ENCODE results near the gene MYH2.

Gene MYH2

DNA sequence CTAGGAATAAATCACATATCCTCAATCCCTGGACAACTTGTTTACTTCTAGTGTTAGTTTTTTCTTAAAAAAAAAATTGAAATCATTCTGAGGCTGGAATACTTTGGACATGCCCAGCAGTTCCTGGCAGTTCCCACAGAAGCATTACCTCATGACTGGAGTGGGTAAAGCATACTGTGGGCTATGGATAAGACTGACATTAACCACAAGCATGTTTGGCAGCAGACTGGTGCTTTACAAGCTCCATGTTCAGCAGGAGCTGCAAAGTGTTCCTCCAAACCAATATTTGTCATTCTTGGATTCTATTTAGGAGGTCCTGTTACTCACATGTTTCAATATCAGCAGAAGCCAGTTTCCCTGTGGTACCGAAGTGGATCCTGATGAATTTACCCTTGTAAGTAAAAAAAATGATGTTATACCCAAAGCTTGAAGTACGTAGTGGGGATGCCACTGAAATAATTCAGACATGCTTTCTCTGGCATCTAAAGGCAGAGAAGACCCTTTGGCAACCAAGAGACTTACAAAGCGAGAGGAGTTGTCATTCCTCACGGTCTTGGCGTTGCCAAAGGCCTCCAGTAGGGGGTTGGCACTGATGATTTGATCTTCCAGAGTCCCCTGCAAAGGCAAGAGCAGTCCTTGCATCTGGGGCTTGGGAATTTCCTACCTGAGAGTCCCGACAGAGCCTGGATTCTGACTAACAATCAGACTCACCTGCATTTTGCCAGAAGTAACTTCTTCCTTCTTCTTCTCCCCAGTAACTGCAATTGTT lies 36.0 kb downstream of the MYH2 start:
- H3K9me3 ChIP-seq (ENCODE audit: control insufficient read depth in 1 of 2, low read length in 2 of 2) = no peaks in the 10 kb centered on the region
- H3K4me3 ChIP-seq (ENCODE audit: low read depth in 1 of 2, low read length in 2 of 2) = no peak overlapping the region
- no peaks in the 10 kb centered on the region for H3K27me3 ChIP-seq (ENCODE audit: low read depth, low read length)
- no peaks in the 10 kb centered on the region for H3K36me3 ChIP-seq (ENCODE audit: control insufficient read depth in 1 of 2, insufficient read depth in 2 of 2, low read length in 2 of 2)
- no peaks in the 10 kb centered on the region for H3K4me1 ChIP-seq (ENCODE audit: control insufficient read depth in 1 of 2, insufficient read depth in 2 of 2, low read length in 2 of 2)
- H3K27ac ChIP-seq (ENCODE audit: low read length) = no peak overlapping the region

DNA sequence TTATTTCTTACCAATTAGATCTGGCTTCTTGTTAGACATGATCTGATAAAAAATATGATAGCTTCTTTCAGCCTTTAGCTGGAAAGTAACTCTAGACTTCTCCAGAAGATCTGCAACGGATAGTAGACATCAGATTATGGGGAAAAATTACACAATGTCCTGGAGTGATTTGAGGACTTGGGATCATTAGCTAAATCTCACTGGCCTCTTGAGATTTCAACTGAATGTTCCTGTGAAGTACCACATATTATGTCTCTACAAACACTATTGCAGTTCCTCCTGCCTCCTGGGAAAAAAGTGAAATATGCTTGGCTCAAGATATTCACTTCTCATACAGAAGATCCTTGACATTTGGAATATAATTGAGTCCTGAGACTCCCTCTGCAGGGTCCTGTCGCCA lies 36.6 kb downstream of the MYH2 start:
- H3K4me3 ChIP-seq (ENCODE audit: low read depth in 1 of 2, low read length in 2 of 2) = no peak overlapping the region
- H3K9me3 ChIP-seq (ENCODE audit: control insufficient read depth in 1 of 2, low read length in 2 of 2) = no peaks in the 10 kb centered on the region
- no peaks in the 10 kb centered on the region for H3K4me1 ChIP-seq (ENCODE audit: control insufficient read depth in 1 of 2, insufficient read depth in 2 of 2, low read length in 2 of 2)
- no peaks in the 10 kb centered on the region for H3K36me3 ChIP-seq (ENCODE audit: control insufficient read depth in 1 of 2, insufficient read depth in 2 of 2, low read length in 2 of 2)
- no peaks in the 10 kb centered on the region for H3K27me3 ChIP-seq (ENCODE audit: low read depth, low read length)
- no peak overlapping the region for H3K27ac ChIP-seq (ENCODE audit: low read length)

DNA sequence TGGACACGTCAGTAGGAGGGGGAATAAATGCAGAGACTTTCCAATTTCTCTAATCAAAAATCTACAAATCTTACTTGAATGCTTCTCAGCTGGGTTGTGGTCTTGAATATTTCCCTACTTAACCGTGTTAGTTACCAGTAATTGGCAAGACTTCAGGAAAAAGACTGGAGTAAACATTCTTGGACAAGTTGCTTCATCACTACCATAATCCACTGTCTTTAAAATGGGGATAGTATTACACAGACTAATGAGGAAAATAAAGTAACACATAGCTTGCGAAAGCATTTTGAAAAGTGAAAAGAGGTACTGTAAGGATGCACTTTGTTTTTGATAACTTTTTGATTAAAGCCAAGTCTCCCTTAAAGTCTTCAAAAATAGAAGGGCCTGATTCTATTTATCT lies 49.5 kb downstream of the MYH2 start:
- H3K4me1 ChIP-seq (ENCODE audit: control insufficient read depth in 1 of 2, insufficient read depth in 2 of 2, low read length in 2 of 2) = no peaks in the 10 kb centered on the region
- H3K4me3 ChIP-seq (ENCODE audit: low read depth in 1 of 2, low read length in 2 of 2) = no peak overlapping the region

DNA sequence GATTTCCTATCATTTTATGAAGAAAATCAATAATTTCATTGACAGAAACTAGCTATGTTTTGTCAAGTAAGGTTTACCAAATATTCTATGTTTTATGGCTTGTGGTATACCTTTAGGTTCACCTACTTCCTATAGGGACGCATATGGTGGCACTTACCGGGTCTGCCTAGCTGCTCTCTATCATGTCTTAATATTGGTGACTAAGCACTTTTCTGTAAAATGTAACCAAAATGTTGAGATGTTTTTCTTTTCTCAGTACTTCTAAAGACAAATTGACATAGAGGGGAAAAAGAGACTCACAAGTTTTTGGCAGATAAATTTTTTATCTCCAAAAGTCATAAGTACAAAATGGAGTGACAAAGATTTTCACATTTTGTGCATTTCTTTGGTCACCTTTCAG lies 57.5 kb downstream of the MYH2 start:
- Histone ChIP-seq H3K27ac (ENCODE audit: low read length) (no peak overlapping the region), H3K4me1 (ENCODE audit: control insufficient read depth in 1 of 2, insufficient read depth in 2 of 2, low read length in 2 of 2) (no peaks in the 10 kb centered on the region), H3K9me3 (ENCODE audit: control insufficient read depth in 1 of 2, low read length in 2 of 2) (peaks cover 6 to 20% of the 10 kb centered on the region in 2 donors), H3K36me3 (ENCODE audit: control insufficient read depth in 1 of 2, insufficient read depth in 2 of 2, low read length in 2 of 2) (no peaks in the 10 kb centered on the region), H3K27me3 (ENCODE audit: low read depth, low read length) (no peaks in the 10 kb centered on the region), H3K4me3 (ENCODE audit: low read depth in 1 of 2, low read length in 2 of 2) (no peak overlapping the region)

More for the DNA sequence above, 49.5 kb downstream of the MYH2 start:
- no peaks in the 10 kb centered on the region for H3K36me3 ChIP-seq (ENCODE audit: control insufficient read depth in 1 of 2, insufficient read depth in 2 of 2, low read length in 2 of 2)
- H3K27ac ChIP-seq (ENCODE audit: low read length) = no peak overlapping the region
- H3K27me3 ChIP-seq (ENCODE audit: low read depth, low read length) = no peaks in the 10 kb centered on the region
- no peaks in the 10 kb centered on the region for H3K9me3 ChIP-seq (ENCODE audit: control insufficient read depth in 1 of 2, low read length in 2 of 2)

DNA sequence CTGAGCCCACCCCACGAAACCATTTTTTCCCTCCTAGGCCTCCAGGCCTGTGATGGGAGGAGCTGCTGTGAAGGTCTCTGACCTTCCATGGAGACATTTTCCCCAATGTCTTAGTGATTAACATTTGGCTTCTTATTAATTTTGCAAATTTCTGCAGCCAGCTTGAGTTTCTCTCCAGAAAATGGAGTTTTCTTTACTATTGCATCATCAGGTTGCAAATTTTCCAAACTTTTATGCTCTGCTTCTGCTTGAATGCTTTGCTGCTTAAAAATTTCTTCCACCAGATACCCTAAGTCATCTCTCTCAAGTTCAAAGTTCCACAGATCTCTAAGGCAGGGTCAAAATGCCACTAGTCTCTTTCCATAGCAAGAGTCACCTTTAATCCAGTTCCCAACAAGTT lies 67.2 kb downstream of the MYH2 start:
- Histone ChIP-seq H3K4me3 (ENCODE audit: low read depth in 1 of 2, low read length in 2 of 2) (no peak overlapping the region), H3K9me3 (ENCODE audit: control insufficient read depth in 1 of 2, low read length in 2 of 2) (peaks cover 0 to 8% of the 10 kb centered on the region in 2 donors), H3K27me3 (ENCODE audit: low read depth, low read length) (no peaks in the 10 kb centered on the region), H3K27ac (ENCODE audit: low read length) (no peak overlapping the region), H3K36me3 (ENCODE audit: control insufficient read depth in 1 of 2, insufficient read depth in 2 of 2, low read length in 2 of 2) (no peaks in the 10 kb centered on the region), H3K4me1 (ENCODE audit: control insufficient read depth in 1 of 2, insufficient read depth in 2 of 2, low read length in 2 of 2) (no peaks in the 10 kb centered on the region)

DNA sequence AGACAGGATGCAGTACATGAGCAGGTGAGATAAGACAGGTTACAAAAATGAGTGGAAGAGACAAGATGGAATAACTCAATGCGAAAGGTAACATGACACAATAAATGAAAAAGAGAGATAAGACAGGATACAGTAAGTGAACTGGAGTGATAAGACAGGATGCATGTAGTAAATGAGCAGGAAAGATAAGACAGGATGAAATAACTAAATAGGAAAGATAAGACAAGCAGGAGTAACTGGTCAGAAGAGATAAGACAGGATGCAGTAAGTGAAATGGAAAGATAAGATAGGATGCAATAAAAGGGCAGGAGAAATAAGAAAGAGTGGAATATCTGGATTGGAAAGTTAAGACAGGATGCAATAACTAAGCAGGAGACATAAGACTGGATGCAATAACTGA lies 71.8 kb downstream of the MYH2 start:
- Histone ChIP-seq H3K27ac (ENCODE audit: low read length) (no peak overlapping the region), H3K4me3 (ENCODE audit: low read depth in 1 of 2, low read length in 2 of 2) (no peak overlapping the region), H3K4me1 (ENCODE audit: control insufficient read depth in 1 of 2, insufficient read depth in 2 of 2, low read length in 2 of 2) (no peaks in the 10 kb centered on the region), H3K27me3 (ENCODE audit: low read depth, low read length) (no peaks in the 10 kb centered on the region), H3K36me3 (ENCODE audit: control insufficient read depth in 1 of 2, insufficient read depth in 2 of 2, low read length in 2 of 2) (no peaks in the 10 kb centered on the region), H3K9me3 (ENCODE audit: control insufficient read depth in 1 of 2, low read length in 2 of 2) (no peaks in the 10 kb centered on the region)

DNA sequence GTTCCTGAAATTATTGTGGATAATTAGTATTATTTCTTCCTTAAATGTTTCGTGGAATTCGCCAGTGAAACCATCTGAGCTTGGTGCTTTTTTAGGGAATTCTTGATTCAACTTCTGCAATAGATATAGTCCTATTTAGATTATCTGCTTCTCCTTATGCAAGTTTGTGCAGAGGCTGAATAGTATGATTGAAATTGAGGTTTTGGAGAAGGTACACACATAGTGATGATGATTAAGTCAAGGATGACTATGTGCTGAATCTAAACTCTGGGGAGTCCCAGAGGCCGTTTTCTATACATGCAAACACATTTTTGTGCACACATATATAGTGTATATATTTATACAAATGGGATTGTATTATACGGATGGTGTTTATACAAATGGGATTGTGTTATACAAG lies 74.9 kb downstream of the MYH2 start:
- H3K4me1 ChIP-seq (ENCODE audit: control insufficient read depth in 1 of 2, insufficient read depth in 2 of 2, low read length in 2 of 2) = no peaks in the 10 kb centered on the region
- no peaks in the 10 kb centered on the region for H3K9me3 ChIP-seq (ENCODE audit: control insufficient read depth in 1 of 2, low read length in 2 of 2)
- no peaks in the 10 kb centered on the region for H3K27me3 ChIP-seq (ENCODE audit: low read depth, low read length)
- H3K27ac ChIP-seq (ENCODE audit: low read length) = no peak overlapping the region
- no peak overlapping the region for H3K4me3 ChIP-seq (ENCODE audit: low read depth in 1 of 2, low read length in 2 of 2)
- no peaks in the 10 kb centered on the region for H3K36me3 ChIP-seq (ENCODE audit: control insufficient read depth in 1 of 2, insufficient read depth in 2 of 2, low read length in 2 of 2)

DNA sequence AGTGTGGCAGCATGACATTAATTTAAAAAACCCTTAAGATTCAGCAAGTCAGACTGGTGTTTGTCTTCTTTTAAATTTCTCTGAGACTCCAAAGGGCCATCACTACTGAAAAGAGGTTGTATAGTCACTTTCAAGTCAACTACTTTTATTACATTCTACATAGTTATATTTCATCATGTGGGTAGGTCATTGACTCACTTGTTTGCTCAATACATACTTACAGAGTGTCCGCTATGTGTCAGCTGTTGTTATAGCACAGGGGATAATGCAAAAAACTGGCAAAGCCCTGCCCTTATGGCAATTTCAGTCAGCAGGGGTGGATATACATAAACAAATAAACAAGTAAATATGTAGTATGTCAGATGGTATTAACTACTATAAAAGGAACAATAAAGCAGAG lies 77.6 kb downstream of the MYH2 start:
- Histone ChIP-seq H3K4me3 (ENCODE audit: low read depth in 1 of 2, low read length in 2 of 2) (no peak overlapping the region), H3K36me3 (ENCODE audit: control insufficient read depth in 1 of 2, insufficient read depth in 2 of 2, low read length in 2 of 2) (no peaks in the 10 kb centered on the region)

More for the DNA sequence above, 77.6 kb downstream of the MYH2 start:
- Histone ChIP-seq H3K9me3 (ENCODE audit: control insufficient read depth in 1 of 2, low read length in 2 of 2) (no peaks in the 10 kb centered on the region), H3K27ac (ENCODE audit: low read length) (no peak overlapping the region), H3K27me3 (ENCODE audit: low read depth, low read length) (no peaks in the 10 kb centered on the region), H3K4me1 (ENCODE audit: control insufficient read depth in 1 of 2, insufficient read depth in 2 of 2, low read length in 2 of 2) (no peaks in the 10 kb centered on the region)
